Panc1 (cell line): ENCODE data around the gene ARTN. TPM values are rescaled to one million over a fixed set of nuclear protein-coding genes. Genes with fewer than 3 reads are reported as not detected.
A peak's percentile ranks its signal among the peaks of the same experiment; 100 is the strongest.

Experiments
- ATAC-seq: fragments of 200-7000 bp; cut with Tn5 transposase; 2 replicates; pipeline ENCODE4 v1.9.1; 2020; ENCODE audit warnings: mild to moderate bottlenecking, moderate library complexity
- BruUV-seq: library from RNA; stranded (reverse); fragments of 400-500 nt; replicated peaks from 2 replicates; lab custom pipeline; 2021; lab: Mats Ljungman, UMichigan
- CTCF ChIA-PET: fragments of 300-600 bp; sonication (Branson Sonifier 250); formaldehyde crosslinking; loops from one replicate; lab custom pipeline; 2022; ENCODE audit warnings: antibody characterized with exemption; lab: Charles Lee
- POLR2A ChIA-PET: fragments of 300-600 bp; sonication (Branson Sonifier 250); formaldehyde crosslinking; loops from one replicate; lab custom pipeline; 2022; ENCODE audit warnings: antibody characterized with exemption; lab: Charles Lee
- DNase-seq: peaks from one replicate; pipeline ENCODE4 v3.0.0-alpha.2; 2010; ENCODE audit warnings: low read depth, low spot score
- H3K27ac ChIP-seq: 2 replicates; pipeline ENCODE4 v1.5.1; 2011; ENCODE audit warnings: mild to moderate bottlenecking, low read length, inconsistent platforms
- H3K27me3 ChIP-seq: fragments of 200-500 bp; sonication (Bioruptor generic); 2 replicates; pipeline ENCODE4 v1.6.0; 2014; ENCODE audit warnings: low read length, inconsistent platforms; ENCODE audit not compliant: control insufficient read depth, insufficient read depth
- H3K36me3 ChIP-seq: fragments of 200-500 bp; sonication (Bioruptor generic); 2 replicates; pipeline ENCODE4 v1.5.1; 2014; ENCODE audit warnings: inconsistent platforms, mild to moderate bottlenecking, low read length, moderate library complexity; ENCODE audit not compliant: control insufficient read depth, insufficient read depth
- H3K4me1 ChIP-seq: 2 replicates; pipeline ENCODE4 v1.5.1; 2011; ENCODE audit warnings: inconsistent platforms, mild to moderate bottlenecking, low read length, moderate library complexity; ENCODE audit not compliant: control insufficient read depth, insufficient read depth
- H3K4me3 ChIP-seq, 2 experiments: 2 replicates each; pipeline ENCODE4 v1.5.1; 2011 to 2012; ENCODE audit warnings: low read depth in 2 of 2, low read length in 2 of 2, mild to moderate bottlenecking in 2 of 2, inconsistent platforms in 1 of 2, moderate library complexity in 1 of 2
- H3K9me3 ChIP-seq: fragments of 200-500 bp; sonication (Bioruptor generic); 2 replicates; pipeline ENCODE4 v1.5.1; 2014; ENCODE audit warnings: low read depth, mild to moderate bottlenecking, inconsistent platforms, low read length, moderate library complexity; ENCODE audit not compliant: control insufficient read depth, insufficient read depth
- POLR2AphosphoS5 ChIP-seq: IDR thresholded peaks from 2 replicates; pipeline ENCODE4 v1.6.1; 2012; ENCODE audit warnings: mild to moderate bottlenecking, low read depth, low read length, moderate library complexity
- SIN3A ChIP-seq: IDR thresholded peaks from 2 replicates; pipeline ENCODE4 v1.6.1; 2012; ENCODE audit warnings: low read depth, mild to moderate bottlenecking, low read length, moderate library complexity, borderline replicate concordance; ENCODE audit not compliant: insufficient read depth
- TCF7L2 ChIP-seq: IDR thresholded peaks from 2 replicates; pipeline ENCODE4 v1.6.1; 2011; ENCODE audit warnings: mild to moderate bottlenecking, low read depth, low read length, inconsistent platforms
- in situ Hi-C: cut with HindIII; loops from 2 replicates; pipeline ENCODE4 v1.10.0; 2016; ENCODE audit warnings: low sequenced_read_pairs, low pct_unique_long_range_greater_than_20kb
- intact Hi-C: fragments of 100-400 bp; cut with micrococcal nuclease; formaldehyde crosslinking; loops from one replicate; pipeline ENCODE4 v1.10.0; 2022; ENCODE audit not compliant: unreplicated experiment
- total RNA-seq: library from RNA; stranded (reverse); gene quantifications from one replicate; pipeline ENCODE4 v1.2.1, GENCODE V29; 2021; ENCODE audit not compliant: unreplicated experiment
- TF ChIP-seq, protein P1 (sequence below): fragments of 450-650 bp; IDR thresholded peaks from 2 replicates; pipeline ENCODE4 v1.5.1; 2017; ENCODE audit warnings: mild to moderate bottlenecking
- TF ChIP-seq, protein P2 (sequence below), 2 experiments: IDR thresholded peaks; 2 replicates each; pipeline ENCODE4 v1.6.1; 2011 to 2012; ENCODE audit warnings: low read depth in 2 of 2, control low read depth in 1 of 2, low read length in 1 of 2, mild to moderate bottlenecking in 1 of 2, moderate library complexity in 1 of 2; ENCODE audit not compliant: insufficient read depth in 1 of 2

ARTN gene
- total RNA-seq, 1 experiment from 2014 or later, result 0.49 TPM

DNA sequence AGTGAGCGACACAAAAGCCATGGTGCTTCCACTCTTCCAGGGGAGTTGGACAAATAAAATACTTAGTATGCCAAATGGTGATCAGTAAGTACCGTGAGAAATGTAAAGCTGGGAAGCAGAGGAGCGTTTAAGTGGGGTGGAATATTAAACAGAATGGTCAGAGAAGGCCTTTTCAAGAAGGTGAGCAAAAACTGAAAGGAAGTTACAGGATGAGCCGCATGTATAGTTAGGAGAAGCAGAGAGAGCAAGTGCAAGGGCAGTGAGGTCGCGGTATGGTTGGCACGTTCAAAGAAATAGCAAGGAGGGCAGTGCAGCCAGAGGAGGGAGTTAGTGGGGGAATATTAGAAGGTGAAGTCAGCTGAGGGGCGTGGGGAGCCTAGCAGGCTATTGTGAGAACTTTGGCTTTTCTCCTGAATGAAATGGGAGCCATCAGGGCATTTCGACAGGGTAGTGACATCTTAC, 40.4 kb downstream of the ARTN start:
- ATAC-seq (peak; percentile 0), DNase-seq (no peak)
- H3K27me3 ChIP-seq, result no peaks in the 10 kb centered on the region
- POLR2A ChIA-PET, result no interaction called here
- H3K27ac ChIP-seq, result peak overlapping the region; percentile 88
- no TSS peak for BruUV-seq
- H3K4me3 ChIP-seq, result peak overlapping the region; percentile 80 to 85
- peaks cover 43% of the 10 kb centered on the region for H3K4me1 ChIP-seq
- CTCF ChIA-PET, result no interaction called here
- H3K36me3 ChIP-seq, result peaks cover 13% of the 10 kb centered on the region; the same call in 1 of the 2 replicates
- intact Hi-C loops, result no loop called here
- TF ChIP-seq, protein P1, sequence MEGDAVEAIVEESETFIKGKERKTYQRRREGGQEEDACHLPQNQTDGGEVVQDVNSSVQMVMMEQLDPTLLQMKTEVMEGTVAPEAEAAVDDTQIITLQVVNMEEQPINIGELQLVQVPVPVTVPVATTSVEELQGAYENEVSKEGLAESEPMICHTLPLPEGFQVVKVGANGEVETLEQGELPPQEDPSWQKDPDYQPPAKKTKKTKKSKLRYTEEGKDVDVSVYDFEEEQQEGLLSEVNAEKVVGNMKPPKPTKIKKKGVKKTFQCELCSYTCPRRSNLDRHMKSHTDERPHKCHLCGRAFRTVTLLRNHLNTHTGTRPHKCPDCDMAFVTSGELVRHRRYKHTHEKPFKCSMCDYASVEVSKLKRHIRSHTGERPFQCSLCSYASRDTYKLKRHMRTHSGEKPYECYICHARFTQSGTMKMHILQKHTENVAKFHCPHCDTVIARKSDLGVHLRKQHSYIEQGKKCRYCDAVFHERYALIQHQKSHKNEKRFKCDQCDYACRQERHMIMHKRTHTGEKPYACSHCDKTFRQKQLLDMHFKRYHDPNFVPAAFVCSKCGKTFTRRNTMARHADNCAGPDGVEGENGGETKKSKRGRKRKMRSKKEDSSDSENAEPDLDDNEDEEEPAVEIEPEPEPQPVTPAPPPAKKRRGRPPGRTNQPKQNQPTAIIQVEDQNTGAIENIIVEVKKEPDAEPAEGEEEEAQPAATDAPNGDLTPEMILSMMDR, result no peak
- TF ChIP-seq SIN3A (no peak), TCF7L2 (no peak), POLR2AphosphoS5 (no peak)
- TF ChIP-seq, protein P2, sequence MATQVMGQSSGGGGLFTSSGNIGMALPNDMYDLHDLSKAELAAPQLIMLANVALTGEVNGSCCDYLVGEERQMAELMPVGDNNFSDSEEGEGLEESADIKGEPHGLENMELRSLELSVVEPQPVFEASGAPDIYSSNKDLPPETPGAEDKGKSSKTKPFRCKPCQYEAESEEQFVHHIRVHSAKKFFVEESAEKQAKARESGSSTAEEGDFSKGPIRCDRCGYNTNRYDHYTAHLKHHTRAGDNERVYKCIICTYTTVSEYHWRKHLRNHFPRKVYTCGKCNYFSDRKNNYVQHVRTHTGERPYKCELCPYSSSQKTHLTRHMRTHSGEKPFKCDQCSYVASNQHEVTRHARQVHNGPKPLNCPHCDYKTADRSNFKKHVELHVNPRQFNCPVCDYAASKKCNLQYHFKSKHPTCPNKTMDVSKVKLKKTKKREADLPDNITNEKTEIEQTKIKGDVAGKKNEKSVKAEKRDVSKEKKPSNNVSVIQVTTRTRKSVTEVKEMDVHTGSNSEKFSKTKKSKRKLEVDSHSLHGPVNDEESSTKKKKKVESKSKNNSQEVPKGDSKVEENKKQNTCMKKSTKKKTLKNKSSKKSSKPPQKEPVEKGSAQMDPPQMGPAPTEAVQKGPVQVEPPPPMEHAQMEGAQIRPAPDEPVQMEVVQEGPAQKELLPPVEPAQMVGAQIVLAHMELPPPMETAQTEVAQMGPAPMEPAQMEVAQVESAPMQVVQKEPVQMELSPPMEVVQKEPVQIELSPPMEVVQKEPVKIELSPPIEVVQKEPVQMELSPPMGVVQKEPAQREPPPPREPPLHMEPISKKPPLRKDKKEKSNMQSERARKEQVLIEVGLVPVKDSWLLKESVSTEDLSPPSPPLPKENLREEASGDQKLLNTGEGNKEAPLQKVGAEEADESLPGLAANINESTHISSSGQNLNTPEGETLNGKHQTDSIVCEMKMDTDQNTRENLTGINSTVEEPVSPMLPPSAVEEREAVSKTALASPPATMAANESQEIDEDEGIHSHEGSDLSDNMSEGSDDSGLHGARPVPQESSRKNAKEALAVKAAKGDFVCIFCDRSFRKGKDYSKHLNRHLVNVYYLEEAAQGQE (IDR thresholded peaks at IDR 0.05; ENCODE audit: insufficient read depth in 1 of 2, low read depth in 2 of 2, low read length in 1 of 2), result no peak
- in situ Hi-C loops, result no loop called here
- H3K9me3 ChIP-seq, result no peaks in the 10 kb centered on the region

- Histone ChIP-seq H3K9me3 (no peaks in the 10 kb centered on the region), H3K27ac (peak within 1 kb of the TSS; percentile 89), H3K36me3 (peaks cover 13% of the 10 kb centered on the region; the same call in 1 of the 2 replicates), H3K4me3 (peak within 1 kb of the TSS; percentile 80 to 85), H3K4me1 (peaks cover 43% of the 10 kb centered on the region), H3K27me3 (no peaks in the 10 kb centered on the region)
- BruUV-seq, result no TSS peak
- no peak for DNase-seq
- ChIA-PET CTCF (interaction anchor here (0.6 kb wide), 1 partner anchor 19 kb away, joined by 4 read pairs; no protein-coding TSS in a partner anchor), POLR2A (interaction anchor here (0.6 to 0.7 kb wide), 2 partner anchors 209 to 266 kb away, joined by 3 to 9 read pairs; no protein-coding TSS in a partner anchor)
- TF ChIP-seq, protein P1, result no peak
- TF ChIP-seq TCF7L2 (peak; percentile 23; the same call in 1 of the 2 replicates), SIN3A (peak; percentile 86; the same call in 1 of the 2 replicates), POLR2AphosphoS5 (peak; percentile 75)
- TF ChIP-seq, protein P2 (IDR thresholded peaks at IDR 0.05; ENCODE audit: insufficient read depth in 1 of 2, low read depth in 2 of 2, low read length in 1 of 2), result 0 out of 4 replicates have a peak, but pooled peaks of 1 of the 2 experiments have one; percentile 63
- ATAC-seq, result peak; percentile 86
- in situ Hi-C loops, result no loop called here
- intact Hi-C loops, result no loop called here
Measured at GRCh38 chr1:43974443-43975248, 41.0 kb downstream of the ARTN start, which contains the start of gene ATP6V0B. Gene ATP6V0B, plus strand, starts transcription at chr1:43974960. Its CDS starts 81 bp downstream, at chr1:43975041.
